NCI-H510A (cell line): ENCODE measurements around the gene FOXF1.
A peak's percentile ranks its signal among the peaks of the same experiment; 100 is the strongest.

Experiments
- DNase-seq: peaks from one replicate; lab custom pipeline; 2025; lab: John Stamatoyannopoulos, UW

FOXF1 gene

GRCh38 chr16:86558355-86559193 is 48.2 kb downstream of the FOXF1 start:
- no peak for DNase-seq

GRCh38 chr16:86559802-86560305 is 49.5 kb downstream of the FOXF1 start:
- DNase-seq = no peak

GRCh38 chr16:86562356-86562755 is 52.0 kb downstream of the FOXF1 start:
- no peak for DNase-seq

- peak; percentile 67 for DNase-seq
Observed at GRCh38 chr16:86563469-86564345, 53.4 kb downstream of the FOXF1 start.
